ENCODE results near the gene TARDBP. TPM values are rescaled to one million over a fixed set of nuclear protein-coding genes. Genes with fewer than 3 reads are reported as not detected.
"Not testable (repeated sequence)": the region's sequence is repeated elsewhere in the genome, so short reads cannot be mapped to it uniquely, and the experiment has no call there.

Gene TARDBP
- total RNA-seq, 1 donor from 2014 or later, result 202 TPM

- peaks cover 17% of the 10 kb centered on the region for H3K4me1 Mint-ChIP-seq (ENCODE audit: low read depth)
- DNase-seq (ENCODE audit: low spot score), result no peak
- intact Hi-C loops (cut with micrococcal nuclease), result loop anchor here (10.0 kb wide), 1 partner anchor 45 kb away; the partner anchor contains the start of gene SRM
- H3K4me3 Mint-ChIP-seq (ENCODE audit: low read depth), result no peak overlapping the region
- no peaks in the 10 kb centered on the region for H3K27me3 Mint-ChIP-seq (ENCODE audit: low read depth)
- peaks cover 85% of the 10 kb centered on the region for H3K36me3 Mint-ChIP-seq (ENCODE audit: low read depth)
- no peaks in the 10 kb centered on the region for H3K9me3 Mint-ChIP-seq
- H3K27ac Mint-ChIP-seq, result no peak overlapping the region
Observed at GRCh38 chr1:11019971-11020370, 7.5 kb downstream of the TARDBP start.

DNA sequence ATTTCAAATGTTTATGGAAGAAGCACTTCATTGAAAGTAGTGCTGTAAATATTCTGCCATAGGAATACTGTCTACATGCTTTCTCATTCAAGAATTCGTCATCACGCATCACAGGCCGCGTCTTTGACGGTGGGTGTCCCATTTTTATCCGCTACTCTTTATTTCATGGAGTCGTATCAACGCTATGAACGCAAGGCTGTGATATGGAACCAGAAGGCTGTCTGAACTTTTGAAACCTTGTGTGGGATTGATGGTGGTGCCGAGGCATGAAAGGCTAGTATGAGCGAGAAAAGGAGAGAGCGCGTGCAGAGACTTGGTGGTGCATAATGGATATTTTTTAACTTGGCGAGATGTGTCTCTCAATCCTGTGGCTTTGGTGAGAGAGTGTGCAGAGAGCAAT, 10.7 kb downstream of the TARDBP start:
- Mint-ChIP-seq H3K4me1 (ENCODE audit: low read depth) (peaks cover 12% of the 10 kb centered on the region), H3K4me3 (ENCODE audit: low read depth) (no peak overlapping the region), H3K27ac (no peak overlapping the region), H3K27me3 (ENCODE audit: low read depth) (no peaks in the 10 kb centered on the region), H3K36me3 (ENCODE audit: low read depth) (peaks cover 90% of the 10 kb centered on the region), H3K9me3 (no peaks in the 10 kb centered on the region)
- DNase-seq (ENCODE audit: low spot score), result no peak
- intact Hi-C loops (cut with micrococcal nuclease), result no loop called here

DNA sequence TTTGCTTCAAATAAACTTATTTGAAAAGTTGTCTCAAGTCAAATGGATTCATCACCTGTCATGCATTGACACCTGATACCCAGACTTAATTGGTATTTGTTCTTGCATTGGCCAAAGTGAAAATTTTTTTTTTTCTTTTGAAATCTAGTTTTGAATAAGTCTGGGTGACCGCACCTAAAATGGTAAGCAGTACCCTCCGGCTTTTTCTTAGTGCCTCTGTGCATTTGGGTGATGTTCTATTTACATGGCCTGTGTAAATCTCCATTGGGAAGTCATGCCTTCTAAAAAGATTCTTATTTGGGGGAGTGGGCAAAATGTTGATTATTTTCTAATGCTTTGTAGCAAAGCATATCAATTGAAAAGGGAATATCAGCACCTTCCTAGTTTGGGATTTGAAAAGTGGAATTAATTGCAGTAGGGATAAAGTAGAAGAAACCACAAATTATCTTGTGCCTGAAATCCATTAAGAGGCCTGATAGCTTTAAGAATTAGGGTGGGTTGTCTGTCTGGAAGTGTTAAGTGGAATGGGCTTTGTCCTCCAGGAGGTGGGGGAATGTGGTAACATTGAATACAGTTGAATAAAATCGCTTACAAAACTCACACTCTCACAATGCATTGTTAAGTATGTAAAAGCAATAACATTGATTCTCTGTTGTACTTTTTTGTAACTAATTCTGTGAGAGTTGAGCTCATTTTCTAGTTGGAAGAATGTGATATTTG, 11.9 kb downstream of the TARDBP start:
- no peak overlapping the region for H3K4me3 Mint-ChIP-seq (ENCODE audit: low read depth)
- peaks cover 80% of the 10 kb centered on the region for H3K36me3 Mint-ChIP-seq (ENCODE audit: low read depth)
- H3K27me3 Mint-ChIP-seq (ENCODE audit: low read depth), result no peaks in the 10 kb centered on the region
- intact Hi-C loops (cut with micrococcal nuclease), result no loop called here
- peaks cover 10% of the 10 kb centered on the region for H3K4me1 Mint-ChIP-seq (ENCODE audit: low read depth)
- no peaks in the 10 kb centered on the region for H3K9me3 Mint-ChIP-seq
- no peak overlapping the region for H3K27ac Mint-ChIP-seq
- DNase-seq (ENCODE audit: low spot score), result no peak

- Mint-ChIP-seq H3K4me3 (ENCODE audit: low read depth) (no peak overlapping the region), H3K36me3 (ENCODE audit: low read depth) (peaks cover 76% of the 10 kb centered on the region), H3K27me3 (ENCODE audit: low read depth) (no peaks in the 10 kb centered on the region), H3K4me1 (ENCODE audit: low read depth) (peaks cover 10% of the 10 kb centered on the region), H3K27ac (no peak overlapping the region), H3K9me3 (no peaks in the 10 kb centered on the region)
- no peak for DNase-seq (ENCODE audit: low spot score)
- intact Hi-C loops (cut with micrococcal nuclease), result no loop called here
Observed at GRCh38 chr1:11024874-11025203, 12.4 kb downstream of the TARDBP start.

DNA sequence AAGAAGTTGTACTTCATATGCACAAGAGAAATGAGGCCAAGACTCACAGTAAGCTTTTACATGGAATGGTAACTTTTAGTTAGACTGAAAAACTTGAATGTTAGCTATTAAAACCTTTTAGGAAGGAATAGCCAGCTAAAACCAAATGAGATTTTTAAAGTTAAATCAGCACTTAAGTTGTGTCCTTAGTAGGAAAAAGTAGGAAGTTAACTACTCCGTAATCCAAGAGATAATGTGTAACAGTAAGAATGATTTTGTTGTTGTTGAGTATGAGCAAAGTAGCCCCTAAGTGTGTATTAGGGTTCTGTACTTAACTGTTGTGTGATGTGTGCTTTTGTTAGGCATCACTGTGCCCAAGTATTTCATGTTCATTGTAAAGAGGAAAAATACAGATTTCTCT, 13.2 kb downstream of the TARDBP start:
- intact Hi-C loops (cut with micrococcal nuclease), result no loop called here
- H3K36me3 Mint-ChIP-seq (ENCODE audit: low read depth), result peaks cover 74% of the 10 kb centered on the region
- H3K27ac Mint-ChIP-seq, result no peak overlapping the region

GRCh38 chr1:11026052-11026451, 13.6 kb downstream of the TARDBP start:
- Mint-ChIP-seq H3K27ac (no peak overlapping the region), H3K4me3 (ENCODE audit: low read depth) (no peak overlapping the region), H3K36me3 (ENCODE audit: low read depth) (peaks cover 71% of the 10 kb centered on the region), H3K27me3 (ENCODE audit: low read depth) (no peaks in the 10 kb centered on the region), H3K4me1 (ENCODE audit: low read depth) (peaks cover 10% of the 10 kb centered on the region), H3K9me3 (no peaks in the 10 kb centered on the region)
- no peak for DNase-seq (ENCODE audit: low spot score)
- intact Hi-C loops (cut with micrococcal nuclease), result no loop called here

More for the DNA sequence above, 13.2 kb downstream of the TARDBP start:
- Mint-ChIP-seq H3K27me3 (ENCODE audit: low read depth) (no peaks in the 10 kb centered on the region), H3K9me3 (no peaks in the 10 kb centered on the region), H3K4me3 (ENCODE audit: low read depth) (no peak overlapping the region), H3K4me1 (ENCODE audit: low read depth) (peaks cover 10% of the 10 kb centered on the region)
- DNase-seq (ENCODE audit: low spot score), result no peak

DNA sequence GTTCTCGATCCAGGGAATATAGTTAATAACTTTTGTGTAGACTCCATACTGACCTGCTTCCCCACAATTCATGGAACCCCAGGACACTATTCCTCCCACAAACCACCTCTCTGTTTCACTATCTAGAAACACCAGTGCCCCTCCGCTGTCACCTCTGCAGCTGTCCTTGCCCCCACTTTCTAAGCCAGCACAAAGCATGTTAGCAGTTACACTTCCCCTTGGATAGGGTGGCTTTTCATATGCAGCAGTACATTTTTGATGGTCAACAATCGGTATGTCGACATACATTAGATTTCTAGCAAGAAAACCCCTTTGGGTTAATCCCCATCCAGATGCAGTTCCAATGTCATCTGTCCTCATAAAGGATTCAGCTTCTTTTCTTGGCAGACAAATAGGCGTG, 14.4 kb downstream of the TARDBP start:
- Mint-ChIP-seq H3K27ac (no peak overlapping the region), H3K36me3 (ENCODE audit: low read depth) (peaks cover 62% of the 10 kb centered on the region), H3K4me3 (ENCODE audit: low read depth) (no peak overlapping the region), H3K4me1 (ENCODE audit: low read depth) (peaks cover 9% of the 10 kb centered on the region), H3K9me3 (no peaks in the 10 kb centered on the region), H3K27me3 (ENCODE audit: low read depth) (no peaks in the 10 kb centered on the region)
- intact Hi-C loops (cut with micrococcal nuclease), result no loop called here
- DNase-seq (ENCODE audit: low spot score), result no peak

DNA sequence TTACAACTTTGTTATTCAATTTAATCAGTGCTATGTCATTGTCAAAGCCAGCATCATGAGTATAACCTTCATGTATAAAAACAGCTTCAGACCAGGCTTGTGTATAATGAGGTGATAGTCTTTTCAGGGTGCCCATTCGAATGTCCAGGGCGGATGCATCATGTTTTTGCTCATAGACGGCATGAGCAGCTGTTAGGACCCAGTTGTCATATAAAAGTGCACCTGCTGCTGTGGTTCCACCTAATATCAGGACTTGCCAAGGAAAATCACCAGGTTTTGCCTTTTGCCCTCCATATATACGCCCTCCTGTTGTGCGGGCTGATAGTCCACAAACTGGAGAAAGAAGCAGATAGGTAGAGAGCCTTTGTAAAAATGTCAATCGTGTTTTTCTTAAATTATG, 14.9 kb downstream of the TARDBP start:
- no peaks in the 10 kb centered on the region for H3K27me3 Mint-ChIP-seq (ENCODE audit: low read depth)
- no peaks in the 10 kb centered on the region for H3K9me3 Mint-ChIP-seq
- H3K4me3 Mint-ChIP-seq (ENCODE audit: low read depth), result no peak overlapping the region
- peaks cover 58% of the 10 kb centered on the region for H3K36me3 Mint-ChIP-seq (ENCODE audit: low read depth)
- H3K27ac Mint-ChIP-seq, result no peak overlapping the region
- DNase-seq (ENCODE audit: low spot score), result no peak
- intact Hi-C loops (cut with micrococcal nuclease), result no loop called here
- H3K4me1 Mint-ChIP-seq (ENCODE audit: low read depth), result peaks cover 6% of the 10 kb centered on the region

DNA sequence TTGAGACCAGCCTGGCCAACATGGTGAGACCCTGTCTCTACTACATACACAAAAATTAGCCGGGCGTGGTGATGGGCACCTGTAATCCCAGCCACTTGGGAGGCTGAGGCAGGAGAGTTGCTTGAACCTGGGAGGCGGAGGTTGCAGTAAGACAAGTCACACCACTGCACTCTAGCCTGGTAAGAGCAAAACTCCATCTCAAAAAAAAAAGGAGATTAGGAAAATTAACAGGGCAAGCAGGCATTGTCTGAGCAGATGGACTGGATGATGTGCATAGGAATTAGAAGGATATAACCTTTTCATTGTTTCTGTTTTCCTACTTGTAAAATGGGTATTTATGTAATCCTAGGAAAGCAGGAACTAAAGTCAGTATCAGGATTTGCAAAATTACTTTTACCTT, 15.6 kb downstream of the TARDBP start:
- Mint-ChIP-seq H3K27ac (no peak overlapping the region), H3K9me3 (no peaks in the 10 kb centered on the region), H3K27me3 (ENCODE audit: low read depth) (no peaks in the 10 kb centered on the region), H3K4me1 (ENCODE audit: low read depth) (peaks cover 6% of the 10 kb centered on the region), H3K36me3 (ENCODE audit: low read depth) (peaks cover 51% of the 10 kb centered on the region), H3K4me3 (ENCODE audit: low read depth) (no peak overlapping the region)
- intact Hi-C loops (cut with micrococcal nuclease), result no loop called here
- no peak for DNase-seq (ENCODE audit: low spot score)

GRCh38 chr1:11030865-11031264, 18.4 kb downstream of the TARDBP start:
- H3K27me3 Mint-ChIP-seq (ENCODE audit: low read depth), result no peaks in the 10 kb centered on the region
- H3K27ac Mint-ChIP-seq, result no peak overlapping the region
- H3K4me1 Mint-ChIP-seq (ENCODE audit: low read depth), result no peaks in the 10 kb centered on the region
- no peak for DNase-seq (ENCODE audit: low spot score)
- intact Hi-C loops (cut with micrococcal nuclease), result no loop called here
- peaks cover 24% of the 10 kb centered on the region for H3K36me3 Mint-ChIP-seq (ENCODE audit: low read depth)
- H3K9me3 Mint-ChIP-seq, result no peaks in the 10 kb centered on the region
- H3K4me3 Mint-ChIP-seq (ENCODE audit: low read depth), result no peak overlapping the region

GRCh38 chr1:11031624-11032262, 19.3 kb downstream of the TARDBP start:
- no peaks in the 10 kb centered on the region for H3K4me1 Mint-ChIP-seq (ENCODE audit: low read depth)
- peaks cover 17% of the 10 kb centered on the region for H3K36me3 Mint-ChIP-seq (ENCODE audit: low read depth)
- no peak overlapping the region for H3K27ac Mint-ChIP-seq
- H3K9me3 Mint-ChIP-seq, result no peaks in the 10 kb centered on the region
- no peaks in the 10 kb centered on the region for H3K27me3 Mint-ChIP-seq (ENCODE audit: low read depth)
- intact Hi-C loops (cut with micrococcal nuclease), result no loop called here
- H3K4me3 Mint-ChIP-seq (ENCODE audit: low read depth), result no peak overlapping the region
- no peak for DNase-seq (ENCODE audit: low spot score)

DNA sequence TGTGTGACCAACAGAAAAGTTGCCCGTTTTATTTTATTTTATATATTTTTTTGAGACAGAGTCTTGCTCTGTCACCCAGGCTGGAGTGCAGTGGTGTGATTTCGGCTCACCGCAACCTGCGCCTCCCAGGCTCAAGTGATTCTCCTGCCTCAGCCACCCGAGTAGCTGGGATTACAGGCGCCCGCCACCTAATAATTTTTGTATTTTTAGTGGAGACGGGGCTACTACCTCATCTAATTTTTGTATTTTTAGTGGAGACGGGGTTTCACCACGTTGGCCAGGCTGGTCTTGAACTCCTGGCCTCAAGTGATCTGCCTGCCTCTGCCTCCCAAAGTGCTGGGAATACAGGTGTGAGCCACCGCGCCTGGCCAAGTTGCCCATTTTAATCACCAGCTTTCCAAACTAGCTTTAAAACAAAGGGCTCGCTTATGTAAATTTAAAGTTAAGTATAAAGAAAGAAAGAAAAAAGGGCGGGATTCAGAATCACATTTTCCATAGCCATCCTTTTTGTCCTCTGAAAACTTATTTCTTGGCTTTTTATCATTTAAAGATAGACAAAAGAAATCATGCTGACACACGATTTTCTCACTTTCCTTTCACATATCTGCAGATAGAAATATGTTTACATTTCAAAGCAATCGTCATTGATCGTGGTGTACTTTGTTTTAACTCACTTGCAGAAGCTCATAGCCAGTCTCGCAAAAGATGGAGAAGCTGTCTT, 24.7 kb downstream of the TARDBP start:
- DNase-seq (ENCODE audit: low spot score); H3K27ac Mint-ChIP-seq; H3K36me3 Mint-ChIP-seq (ENCODE audit: low read depth); H3K4me1 Mint-ChIP-seq (ENCODE audit: low read depth); H3K27me3 Mint-ChIP-seq (ENCODE audit: low read depth); H3K4me3 Mint-ChIP-seq (ENCODE audit: low read depth); H3K9me3 Mint-ChIP-seq: not testable (repeated sequence)
- intact Hi-C loops (cut with micrococcal nuclease), result loop anchor here (1.0 kb wide), 1 partner anchor 605 kb away; no protein-coding TSS in a partner anchor

DNA sequence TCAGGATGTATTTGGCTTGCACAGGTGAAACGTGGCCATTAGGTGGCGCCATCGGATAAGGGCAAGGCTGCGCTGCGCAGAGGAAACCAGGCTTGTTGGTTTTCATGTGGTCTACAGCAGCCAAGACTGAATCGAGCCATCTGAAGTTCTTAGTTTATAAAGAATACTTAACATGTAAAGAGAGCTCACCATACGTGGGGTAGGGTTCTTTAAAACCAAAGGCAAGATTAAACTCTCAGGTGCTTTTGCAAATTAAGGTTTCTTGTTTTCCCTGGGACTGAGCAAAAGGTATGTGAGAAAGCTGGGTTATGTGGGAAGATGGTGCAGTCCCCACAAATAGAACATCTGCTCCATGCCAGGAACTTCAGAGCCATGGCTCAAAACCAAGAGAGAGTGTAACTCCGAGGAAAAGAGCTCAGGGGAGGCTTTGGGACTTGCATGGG, 25.3 kb downstream of the TARDBP start:
- intact Hi-C loops (cut with micrococcal nuclease), result loop anchor here (1.0 kb wide), 1 partner anchor 605 kb away; no protein-coding TSS in a partner anchor
- H3K27ac Mint-ChIP-seq, result no peak overlapping the region
- peaks cover 2% of the 10 kb centered on the region for H3K4me1 Mint-ChIP-seq (ENCODE audit: low read depth)
- no peaks in the 10 kb centered on the region for H3K27me3 Mint-ChIP-seq (ENCODE audit: low read depth)
- H3K9me3 Mint-ChIP-seq, result no peaks in the 10 kb centered on the region
- DNase-seq (ENCODE audit: low spot score), result peak; percentile 78
- no peaks in the 10 kb centered on the region for H3K36me3 Mint-ChIP-seq (ENCODE audit: low read depth)
- no peak overlapping the region for H3K4me3 Mint-ChIP-seq (ENCODE audit: low read depth)

Measured in activated T-helper 2 cell treated with anti-CD3 and anti-CD28 coated beads, Interferon-gamma antibody, Interleukin-2, Interleukin-4, amounts not matched to agents 10 μg/mL and 5 μg/mL and 100 μg/mL, durations not matched to agents 14 hours and 24 hours and 36 hours (primary cell).